ENCODE measurements around the gene ANKMY1. TPM values are rescaled to one million over a fixed set of nuclear protein-coding genes. Genes with fewer than 3 reads are reported as not detected.
A peak's percentile ranks its signal among the peaks of the same experiment; 100 is the strongest.

ANKMY1 gene
- total and polyA plus RNA-seq, 2 of the 13 experiments (the other 11 are each of a cell fraction or from before 2014, with no cell fraction given), result 11.7 to 18.8 TPM

DNA sequence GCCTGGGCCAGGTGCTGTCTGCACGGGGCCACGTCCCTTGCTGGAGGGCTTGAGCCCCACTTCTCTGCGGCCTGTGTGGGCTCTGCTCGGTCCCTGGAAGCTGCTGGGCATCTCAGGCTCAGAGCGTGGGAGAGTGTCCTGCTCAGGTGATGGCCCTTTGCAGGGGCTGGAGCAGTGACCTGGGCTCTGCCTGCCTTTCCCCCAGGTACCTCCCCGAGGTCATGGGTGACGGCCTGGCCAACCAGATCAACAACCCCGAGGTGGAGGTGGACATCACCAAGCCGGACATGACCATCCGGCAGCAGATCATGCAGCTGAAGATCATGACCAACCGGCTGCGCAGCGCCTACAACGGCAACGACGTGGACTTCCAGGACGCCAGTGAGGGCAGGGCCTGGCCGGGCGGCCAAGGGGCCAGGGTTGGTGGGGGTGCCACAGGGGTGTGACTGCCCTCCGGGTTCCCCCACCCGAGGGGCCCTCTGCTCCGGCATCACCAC, 92.5 kb downstream of the ANKMY1 start:
- DNase-seq (ENCODE audit: low spot score), result no peak
- peak; percentile 3; the same call in 2 of the 3 replicates for ATAC-seq
- H4K20me1 ChIP-seq (ENCODE audit: insufficient read depth, low read length), result no peaks in the 10 kb centered on the region
- 89% methylated on average over 4 of the region's 22 CpGs for WGBS (ENCODE audit: low lambda C conversion rate)
- H3K79me2 ChIP-seq (ENCODE audit: insufficient read depth, low read length), result no peaks in the 10 kb centered on the region
- intact Hi-C loops (cut with micrococcal nuclease; ENCODE audit: unreplicated experiment), result no loop called here
- no peak overlapping the region for H3K9ac ChIP-seq (ENCODE audit: insufficient read depth, low read depth, low read length)
- no peak overlapping the region for H3K27ac ChIP-seq (ENCODE audit: extremely low read length, insufficient read depth, low read length)
- in situ Hi-C loops (cut with HindIII; ENCODE audit: extremely low pct_ligation_motif_present, low pct_unique_long_range_greater_than_20kb), result no loop called here
- H3K27me3 ChIP-seq (ENCODE audit: control insufficient read depth in 1 of 2, insufficient read depth in 2 of 2, low read length in 2 of 2), result no peaks in the 10 kb centered on the region
- no peaks in the 10 kb centered on the region for H3K36me3 ChIP-seq (replicated peaks in 1 of 2; ENCODE audit: control insufficient read depth in 1 of 2, insufficient read depth in 2 of 2, low read length in 2 of 2)
- TF ChIP-seq, protein P1, sequence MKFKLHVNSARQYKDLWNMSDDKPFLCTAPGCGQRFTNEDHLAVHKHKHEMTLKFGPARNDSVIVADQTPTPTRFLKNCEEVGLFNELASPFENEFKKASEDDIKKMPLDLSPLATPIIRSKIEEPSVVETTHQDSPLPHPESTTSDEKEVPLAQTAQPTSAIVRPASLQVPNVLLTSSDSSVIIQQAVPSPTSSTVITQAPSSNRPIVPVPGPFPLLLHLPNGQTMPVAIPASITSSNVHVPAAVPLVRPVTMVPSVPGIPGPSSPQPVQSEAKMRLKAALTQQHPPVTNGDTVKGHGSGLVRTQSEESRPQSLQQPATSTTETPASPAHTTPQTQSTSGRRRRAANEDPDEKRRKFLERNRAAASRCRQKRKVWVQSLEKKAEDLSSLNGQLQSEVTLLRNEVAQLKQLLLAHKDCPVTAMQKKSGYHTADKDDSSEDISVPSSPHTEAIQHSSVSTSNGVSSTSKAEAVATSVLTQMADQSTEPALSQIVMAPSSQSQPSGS (CRISPR knock-in tag; IDR thresholded peaks at IDR 0.05), result no peak
- no peak for TF ChIP-seq SP4 (CRISPR knock-in tag; IDR thresholded peaks at IDR 0.05)
- peak; percentile 21 for TF ChIP-seq TAF15 (IDR thresholded peaks at IDR 0.05; ENCODE audit: low read depth, low read length, poor library complexity, severe bottlenecking)
- TF ChIP-seq AGO2 (optimal IDR thresholded peaks at IDR 0.05; ENCODE audit: low read depth, low read length), result peak; percentile 52
- no peak for TF ChIP-seq SAFB2 (CRISPR knock-in tag; IDR thresholded peaks at IDR 0.05; ENCODE audit: borderline replicate concordance, low read depth)
- TF ChIP-seq SRSF1 (optimal IDR thresholded peaks at IDR 0.05; ENCODE audit: low read depth, low read length), result no peak
- no peak for TF ChIP-seq GFI1 (CRISPR knock-in tag; IDR thresholded peaks at IDR 0.05; ENCODE audit: borderline replicate concordance)
- no peak for TF ChIP-seq ZNF7 (CRISPR knock-in tag; IDR thresholded peaks at IDR 0.05)
- TF ChIP-seq ETV6 (CRISPR knock-in tag; conservative IDR thresholded peaks at IDR 0.05), result no peak
- TF ChIP-seq ZFY (CRISPR knock-in tag; IDR thresholded peaks at IDR 0.05), result no peak
- no peak for TF ChIP-seq TGIF2 (CRISPR knock-in tag; IDR thresholded peaks at IDR 0.05)
- TF ChIP-seq SNAI1 (CRISPR knock-in tag; IDR thresholded peaks at IDR 0.05; ENCODE audit: borderline replicate concordance), result no peak
- FAIRE-seq, result no peak
- no peaks in the 10 kb centered on the region for H3K9me3 ChIP-seq (ENCODE audit: low read length)
- peaks cover 12% of the 10 kb centered on the region; the same call in 1 of the 2 replicates for H3K4me1 ChIP-seq (ENCODE audit: insufficient read depth, low read length)
- H3K4me2 ChIP-seq (ENCODE audit: low read depth, low read length), result no peak overlapping the region
- no peak overlapping the region for H2AFZ ChIP-seq (ENCODE audit: low read length)
- no peak overlapping the region for H3K4me3 ChIP-seq (replicated peaks in 1 of 3; ENCODE audit: insufficient read depth in 1 of 3, low read depth in 2 of 3, low read length in 3 of 3)
- ChIA-PET CTCF (ENCODE audit: low intra/inter-chr PET ratio, low total read pairs) (no interaction called here), POLR2A (no interaction called here)
- BruUV-seq (replicated peaks), result no TSS peak

Data from HepG2 (cell line).